Measurements from ENCODE around the gene PSMG3. TPM values are rescaled to one million over a fixed set of nuclear protein-coding genes. Genes with fewer than 3 reads are reported as not detected.

Gene PSMG3
- total and polyA plus RNA-seq, 2 of the 8 experiments (the other 6 are each of a cell fraction or from before 2014, with no cell fraction given), result 30.2 to 62.0 TPM

GRCh38 chr7:1579481-1580421 lies 9.9 kb upstream of the PSMG3 start (continued):
- TF ChIP-seq CTCF (IDR thresholded peaks at IDR 0.05; ENCODE audit: control extremely low read depth in 1 of 3, insufficient read depth in 1 of 3, low read depth in 1 of 3, low read length in 3 of 3), result peak; percentile 87 to 94 (median 89)
- no peak for TF ChIP-seq CHD2 (IDR thresholded peaks at IDR 0.05; ENCODE audit: low read length)
- no peak for TF ChIP-seq MAFK (IDR thresholded peaks at IDR 0.05; ENCODE audit: low read depth, low read length)
- no peak for TF ChIP-seq ATF2 (IDR thresholded peaks at IDR 0.05; ENCODE audit: low read length)
